Osteocyte (in vitro differentiated cells): Measurements from ENCODE around the gene PER1. TPM values are rescaled to one million over a fixed set of nuclear protein-coding genes. Genes with fewer than 3 reads are reported as not detected.

ENCODE experiments used
- DNase-seq: peaks from one replicate; pipeline ENCODE4 v3.0.0; 2021; ENCODE audit warnings: mixed read lengths; ENCODE audit not compliant: unreplicated experiment; ENCODE audit errors: extremely low spot score
- H3K27ac Mint-ChIP-seq: one replicate; pipeline ENCODE4 v1.8.0; 2021; ENCODE audit warnings: mild to moderate bottlenecking, mixed read lengths; ENCODE audit not compliant: unreplicated experiment
- H3K27me3 Mint-ChIP-seq: one replicate; pipeline ENCODE4 v1.8.0; 2021; ENCODE audit warnings: mixed read lengths; ENCODE audit not compliant: unreplicated experiment
- H3K36me3 Mint-ChIP-seq: one replicate; pipeline ENCODE4 v1.8.0; 2021; ENCODE audit warnings: mixed read lengths; ENCODE audit not compliant: unreplicated experiment
- H3K4me1 Mint-ChIP-seq: one replicate; pipeline ENCODE4 v1.8.0; 2021; ENCODE audit warnings: mixed read lengths; ENCODE audit not compliant: unreplicated experiment
- H3K4me3 Mint-ChIP-seq: one replicate; pipeline ENCODE4 v1.8.0; 2021; ENCODE audit warnings: mild to moderate bottlenecking, moderate library complexity, mixed read lengths; ENCODE audit not compliant: unreplicated experiment
- H3K9me3 Mint-ChIP-seq: one replicate; pipeline ENCODE4 v1.8.0; 2021; ENCODE audit warnings: mixed read lengths; ENCODE audit not compliant: unreplicated experiment
- CTCF ChIP-seq: fragments of 200-600 bp; sonication (generic); IDR thresholded peaks from 2 replicates; pipeline ENCODE4 v1.5.0; 2021; ENCODE audit warnings: antibody characterized with exemption, mild to moderate bottlenecking, moderate library complexity
- total RNA-seq: library from RNA; stranded (reverse); gene quantifications from 2 replicates; pipeline ENCODE4 v1.2.1, GENCODE V29; 2021

The PER1 gene
- total RNA-seq, 1 donor from 2014 or later = 173 TPM

DNA sequence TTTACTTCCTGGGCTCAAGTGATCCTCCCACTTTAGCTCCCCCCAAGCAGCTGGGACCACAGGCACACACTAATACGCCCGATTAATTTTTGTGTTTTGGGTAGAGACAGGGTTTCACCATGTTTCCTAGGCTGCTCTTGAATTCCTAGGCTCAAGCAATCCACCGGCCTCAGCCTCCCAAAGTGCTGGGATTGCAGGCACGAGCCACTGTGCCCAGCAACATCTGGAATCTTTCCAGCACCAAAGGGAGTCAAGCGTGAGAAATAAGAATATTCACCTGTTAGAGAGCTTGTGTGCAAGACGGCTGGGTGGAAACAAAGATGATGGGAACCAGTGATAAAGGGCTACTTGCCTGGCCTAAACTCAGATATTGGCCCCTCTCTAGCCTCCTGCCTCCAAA is 50.5 kb downstream of the PER1 start:
- no peak for TF ChIP-seq CTCF
- no peak overlapping the region for H3K4me3 Mint-ChIP-seq
- H3K4me1 Mint-ChIP-seq = peaks cover 2% of the 10 kb centered on the region
- no peak for DNase-seq
- H3K27me3 Mint-ChIP-seq = peaks cover 18% of the 10 kb centered on the region
- no peak overlapping the region for H3K27ac Mint-ChIP-seq
- no peaks in the 10 kb centered on the region for H3K36me3 Mint-ChIP-seq
- no peaks in the 10 kb centered on the region for H3K9me3 Mint-ChIP-seq

DNA sequence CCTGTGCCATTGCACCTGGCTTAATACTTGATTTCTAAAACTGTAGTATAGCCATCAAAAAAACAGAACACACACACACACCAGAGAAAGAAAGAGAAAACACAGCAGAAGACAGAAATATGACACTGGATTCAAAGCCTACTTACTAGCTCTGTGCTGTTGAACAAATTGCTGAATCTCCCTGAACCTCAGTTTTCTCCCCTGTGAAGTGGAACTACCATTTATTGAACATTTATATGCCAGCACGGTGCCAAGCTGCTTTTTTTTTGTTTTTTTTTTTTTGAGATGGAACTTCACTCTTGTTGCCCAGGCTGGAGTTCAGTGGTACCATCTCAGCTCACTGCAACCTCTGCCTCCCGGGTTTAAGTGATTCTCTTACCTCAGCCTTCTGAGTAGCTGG is 51.4 kb downstream of the PER1 start:
- Mint-ChIP-seq H3K4me1 (peaks cover 2% of the 10 kb centered on the region), H3K36me3 (no peaks in the 10 kb centered on the region), H3K27me3 (peaks cover 19% of the 10 kb centered on the region), H3K9me3 (no peaks in the 10 kb centered on the region), H3K27ac (no peak overlapping the region), H3K4me3 (no peak overlapping the region)
- TF ChIP-seq CTCF = no peak
- no peak for DNase-seq

- peaks cover 2% of the 10 kb centered on the region for H3K4me1 Mint-ChIP-seq
- DNase-seq = no peak
- no peak for TF ChIP-seq CTCF
- H3K36me3 Mint-ChIP-seq = no peaks in the 10 kb centered on the region
- no peak overlapping the region for H3K27ac Mint-ChIP-seq
- peaks cover 25% of the 10 kb centered on the region for H3K27me3 Mint-ChIP-seq
- no peaks in the 10 kb centered on the region for H3K9me3 Mint-ChIP-seq
- no peak overlapping the region for H3K4me3 Mint-ChIP-seq
These were observed 52.1 kb downstream of the PER1 start for GRCh38 chr17:8100111-8100510.

DNA sequence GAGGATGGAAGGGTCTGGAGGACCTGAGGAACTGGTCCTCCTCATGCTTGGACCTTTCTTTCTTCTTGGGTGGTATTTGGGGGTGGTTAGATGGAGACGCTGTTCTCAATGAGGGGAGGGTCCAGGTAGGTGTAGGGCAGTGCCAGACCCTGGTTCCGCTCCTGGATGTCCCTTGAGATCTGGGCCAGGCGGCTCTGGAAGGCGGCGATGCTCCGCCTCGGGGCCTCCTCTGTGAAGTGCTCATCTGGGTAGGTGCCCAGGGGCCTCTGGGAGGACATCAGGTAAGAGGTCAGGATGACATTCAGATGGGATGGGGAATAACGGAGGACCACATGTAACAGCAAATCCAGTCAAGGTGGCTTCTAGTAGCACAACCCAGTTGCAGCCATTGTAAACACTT is 55.7 kb downstream of the PER1 start:
- Mint-ChIP-seq H3K4me1 (peaks cover 2% of the 10 kb centered on the region), H3K27me3 (peaks cover 43% of the 10 kb centered on the region)

GRCh38 chr17:8095361-8095760 is 56.8 kb downstream of the PER1 start:
- peaks cover 2% of the 10 kb centered on the region for H3K4me1 Mint-ChIP-seq
- no peak overlapping the region for H3K4me3 Mint-ChIP-seq
- no peak for DNase-seq
- peaks cover 52% of the 10 kb centered on the region for H3K27me3 Mint-ChIP-seq
- no peaks in the 10 kb centered on the region for H3K36me3 Mint-ChIP-seq
- no peak overlapping the region for H3K27ac Mint-ChIP-seq
- TF ChIP-seq CTCF = no peak
- no peaks in the 10 kb centered on the region for H3K9me3 Mint-ChIP-seq

More for the DNA sequence above, 55.7 kb downstream of the PER1 start:
- no peaks in the 10 kb centered on the region for H3K9me3 Mint-ChIP-seq
- DNase-seq = no peak
- no peak for TF ChIP-seq CTCF
- no peak overlapping the region for H3K27ac Mint-ChIP-seq
- no peaks in the 10 kb centered on the region for H3K36me3 Mint-ChIP-seq
- no peak overlapping the region for H3K4me3 Mint-ChIP-seq
